Adrenal gland (tissue), 5 donors: Measurements from ENCODE around the gene LRP1.

Source experiments
- CTCF ChIP-seq, 6 experiments: fragments of 450-650 bp in 4 of 6; fragments of 200-600 bp in 2 of 6; sonication (generic) in 1 of 6; IDR thresholded peaks; 1 replicate in 5 of 6; 2 replicates in 1 of 6; pipeline versions ENCODE4 v1.5.1 to v1.8.0; 2016 to 2021; ENCODE audit warnings: antibody characterized with exemption in 6 of 6, mild to moderate bottlenecking in 2 of 6, moderate library complexity in 1 of 6
- POLR2A ChIP-seq, 2 donors: fragments of 450-650 bp; IDR thresholded peaks; one replicate each; pipeline ENCODE4 v1.6.1; 2017; ENCODE audit warnings: antibody characterized with exemption in 2 of 2, mild to moderate bottlenecking in 2 of 2, moderate library complexity in 1 of 2
- donor health status: DM: no; HTN: no; CAD: no.

GRCh38 chr12:57195186-57195585 lies 66.9 kb downstream of the LRP1 start:
- TF ChIP-seq CTCF (IDR thresholded peaks at IDR 0.05) (no peak), POLR2A (IDR thresholded peaks at IDR 0.05) (no peak)
